Kidney (tissue), 14 donors: ENCODE measurements around the gene SLC1A1. TPM values are rescaled to one million over a fixed set of nuclear protein-coding genes. Genes with fewer than 3 reads are reported as not detected.
"Not testable (repeated sequence)": the region's sequence is repeated elsewhere in the genome, so short reads cannot be mapped to it uniquely, and the experiment has no call there.

ENCODE experiments used
- DNase-seq, 5 donors: peaks; one replicate each; pipeline ENCODE4 v3.0.0-alpha.2; 2013 to 2020
- FAIRE-seq: peaks from 2 replicates; lab custom pipeline; 2012; peaks lifted over from hg19 to GRCh38; lab: Jason Lieb, UNC
- H3K27ac ChIP-seq, 2 donors: one replicate each; pipeline ENCODE4 v1.7.0; 2013; ENCODE audit warnings: low read depth in 2 of 2, low read length in 2 of 2, inconsistent platforms in 1 of 2
- H3K27me3 ChIP-seq: one replicate; pipeline ENCODE4 v1.7.1; 2013; ENCODE audit warnings: low read length, inconsistent platforms; ENCODE audit not compliant: control insufficient read depth, insufficient read depth
- H3K36me3 ChIP-seq, 3 donors: one replicate each; pipeline versions ENCODE4 v1.7.0 to v1.7.1; 2013; ENCODE audit warnings: low read length in 3 of 3, control low read depth in 1 of 3, inconsistent platforms in 1 of 3; ENCODE audit not compliant: insufficient read depth in 3 of 3, control insufficient read depth in 2 of 3
- H3K4me1 ChIP-seq, 3 donors: one replicate each; pipeline versions ENCODE4 v1.7.0 to v1.7.1; 2013; ENCODE audit warnings: low read length in 3 of 3, inconsistent platforms in 1 of 3, low read depth in 1 of 3; ENCODE audit not compliant: control insufficient read depth in 2 of 3, insufficient read depth in 2 of 3
- H3K4me3 ChIP-seq, 3 donors: one replicate each; pipeline versions ENCODE4 v1.7.0 to v1.8.1; 2013; ENCODE audit warnings: low read length in 3 of 3, control low read depth in 1 of 3, inconsistent platforms in 1 of 3
- H3K9ac ChIP-seq, 3 donors: one replicate each; pipeline versions ENCODE4 v1.7.0 to v1.7.1; 2013; ENCODE audit warnings: low read length in 3 of 3, control low read depth in 1 of 3, inconsistent platforms in 1 of 3
- H3K9me3 ChIP-seq, 3 donors: one replicate each; pipeline versions ENCODE4 v1.7.0 to v1.7.1; 2013; ENCODE audit warnings: low read length in 3 of 3, control low read depth in 1 of 3, inconsistent platforms in 1 of 3; ENCODE audit not compliant: control insufficient read depth in 2 of 3, insufficient read depth in 1 of 3
- intact Hi-C: fragments of 100-400 bp; cut with DNase I; formaldehyde crosslinking; loops from one replicate; pipeline ENCODE4 v1.11.1; 2022
- polyA plus RNA-seq: library from polyadenylated mRNA; stranded (reverse); fragments of 350-450 nt; fragmentation: Illumina TruSeq; extraction: RNeasy Lipid Tissue Mini Kit (QIAGEN cat#74804); gene quantifications from one replicate; pipeline ENCODE4 v1.2.3, GENCODE V29; 2014; ENCODE audit warnings: low read depth, low replicate concordance; ENCODE audit not compliant: insufficient read depth
- total RNA-seq: library from RNA; stranded (reverse); fragmentation: NEBNext Ultra II Directional; extraction: Animal tissue kit (Norgen Biotek cat#: 25700); gene quantifications from one replicate; pipeline ENCODE4 v1.2.1, GENCODE V29; 2021
- TF ChIP-seq, protein P1 (sequence below): IDR thresholded peaks from 3 replicates; pipeline ENCODE4 v1.5.1; 2012; ENCODE audit warnings: mild to moderate bottlenecking, moderate library complexity, borderline replicate concordance; ENCODE audit not compliant: insufficient read depth; ENCODE audit errors: extremely low read depth
- donor health status: control.
- donor health status: control.
- donor health status: control.
- donor health status: control.
- donor health status: control.
- donor health status: DM: yes; HTN: yes; CAD: no.
- donor health status: Normal renal cell carcinoma (clear cell type).

SLC1A1 gene
- total and polyA plus RNA-seq, 2 donors from 2014 or later = 19.0 to 19.6 TPM

DNA sequence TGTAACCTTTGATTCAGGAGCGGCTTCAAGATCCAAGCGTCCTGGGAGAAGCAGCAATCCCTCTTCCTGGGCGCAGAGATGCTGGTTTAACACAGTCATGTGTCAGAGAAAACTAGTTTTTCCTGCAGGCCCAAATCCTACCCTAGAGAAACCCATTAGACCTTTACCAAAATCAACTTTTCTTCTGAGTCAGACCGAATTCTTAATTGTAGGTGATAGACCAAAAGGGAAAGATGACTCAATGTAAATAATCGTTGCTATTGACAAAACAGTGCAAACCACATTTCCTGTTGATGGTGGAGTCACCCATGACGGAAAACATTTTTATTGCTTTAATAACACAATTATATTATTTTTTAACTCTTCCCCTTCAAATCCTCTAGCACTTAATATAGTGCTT is 40.1 kb downstream of the SLC1A1 start:
- H3K9me3 ChIP-seq = peaks cover 0 to 8% (median 0%) of the 10 kb centered on the region in 3 donors
- H3K36me3 ChIP-seq = peaks cover 0 to 7% (median 0%) of the 10 kb centered on the region in 3 donors
- no peak overlapping the region for H3K4me3 ChIP-seq
- no peak for DNase-seq
- H3K27me3 ChIP-seq = no peaks in the 10 kb centered on the region
- TF ChIP-seq, protein P1, sequence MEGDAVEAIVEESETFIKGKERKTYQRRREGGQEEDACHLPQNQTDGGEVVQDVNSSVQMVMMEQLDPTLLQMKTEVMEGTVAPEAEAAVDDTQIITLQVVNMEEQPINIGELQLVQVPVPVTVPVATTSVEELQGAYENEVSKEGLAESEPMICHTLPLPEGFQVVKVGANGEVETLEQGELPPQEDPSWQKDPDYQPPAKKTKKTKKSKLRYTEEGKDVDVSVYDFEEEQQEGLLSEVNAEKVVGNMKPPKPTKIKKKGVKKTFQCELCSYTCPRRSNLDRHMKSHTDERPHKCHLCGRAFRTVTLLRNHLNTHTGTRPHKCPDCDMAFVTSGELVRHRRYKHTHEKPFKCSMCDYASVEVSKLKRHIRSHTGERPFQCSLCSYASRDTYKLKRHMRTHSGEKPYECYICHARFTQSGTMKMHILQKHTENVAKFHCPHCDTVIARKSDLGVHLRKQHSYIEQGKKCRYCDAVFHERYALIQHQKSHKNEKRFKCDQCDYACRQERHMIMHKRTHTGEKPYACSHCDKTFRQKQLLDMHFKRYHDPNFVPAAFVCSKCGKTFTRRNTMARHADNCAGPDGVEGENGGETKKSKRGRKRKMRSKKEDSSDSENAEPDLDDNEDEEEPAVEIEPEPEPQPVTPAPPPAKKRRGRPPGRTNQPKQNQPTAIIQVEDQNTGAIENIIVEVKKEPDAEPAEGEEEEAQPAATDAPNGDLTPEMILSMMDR = no peak
- no peak for FAIRE-seq
- H3K4me1 ChIP-seq = no peaks in the 10 kb centered on the region
- no peak overlapping the region for H3K27ac ChIP-seq
- no peak overlapping the region for H3K9ac ChIP-seq
- intact Hi-C loops = no loop called here

DNA sequence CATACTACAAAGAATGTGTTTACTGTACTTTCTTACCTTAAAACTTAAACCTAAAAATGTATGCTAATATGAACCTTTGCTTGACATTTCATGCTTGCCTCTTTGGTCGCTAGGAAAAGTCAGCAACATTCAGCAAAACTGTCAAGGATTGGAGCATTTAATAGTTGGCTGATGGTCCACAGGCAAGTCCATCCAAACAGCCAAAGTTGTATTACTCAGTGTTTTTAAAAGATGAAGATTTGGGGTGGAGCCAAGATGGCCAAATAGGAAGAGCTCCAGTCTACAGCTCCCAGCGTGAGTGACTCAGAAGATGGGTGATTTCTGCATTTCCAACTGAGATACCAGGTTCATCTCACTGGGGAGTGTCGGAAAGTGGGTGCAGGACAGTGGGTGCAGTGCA is 40.6 kb downstream of the SLC1A1 start:
- DNase-seq, intact Hi-C loops, H3K27ac ChIP-seq, FAIRE-seq, H3K9ac ChIP-seq, H3K4me1 ChIP-seq, H3K36me3 ChIP-seq, H3K4me3 ChIP-seq, H3K27me3 ChIP-seq, H3K9me3 ChIP-seq: not testable (repeated sequence)

DNA sequence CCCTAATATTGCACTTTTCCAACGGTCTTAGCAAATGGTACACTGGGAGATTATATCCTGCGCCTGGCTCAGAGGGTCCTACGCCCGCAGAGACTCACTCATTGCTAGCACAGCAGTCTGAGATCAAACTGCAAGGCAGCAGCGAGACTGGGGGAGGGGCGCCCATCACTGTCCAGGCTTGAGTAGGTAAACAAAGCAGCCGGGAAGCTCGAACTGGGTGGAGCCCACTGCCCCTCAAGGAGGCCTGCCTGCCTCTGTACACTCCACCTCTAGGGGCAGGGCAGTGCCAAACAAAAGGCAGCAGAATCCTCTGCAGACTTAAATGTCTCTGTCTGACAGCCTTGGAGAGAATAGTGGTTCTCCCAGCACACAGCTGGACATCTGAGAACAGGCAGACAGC is 41.1 kb downstream of the SLC1A1 start:
- H3K36me3 ChIP-seq, H3K9ac ChIP-seq, H3K27me3 ChIP-seq, H3K4me3 ChIP-seq, FAIRE-seq, DNase-seq, H3K27ac ChIP-seq, H3K9me3 ChIP-seq, H3K4me1 ChIP-seq, intact Hi-C loops: not testable (repeated sequence)

DNA sequence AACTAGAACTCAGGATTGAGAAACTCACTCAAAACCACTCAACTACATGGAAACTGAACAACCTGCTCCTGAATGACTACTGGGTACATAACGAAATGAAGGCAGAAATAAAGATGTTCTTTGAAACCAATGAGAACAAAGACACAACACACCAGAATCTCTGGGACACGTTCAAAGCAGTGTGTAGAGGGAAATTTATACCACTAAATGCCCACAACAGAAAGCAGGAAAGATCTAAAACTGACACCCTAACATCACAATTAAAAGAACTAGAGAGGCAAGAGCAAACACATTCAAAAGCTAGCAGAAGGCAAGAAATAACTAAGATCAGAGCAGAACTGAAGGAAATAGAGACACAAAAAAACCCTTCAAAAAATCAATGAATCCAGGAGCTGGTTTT is 43.6 kb downstream of the SLC1A1 start:
- H3K9ac ChIP-seq, DNase-seq, H3K36me3 ChIP-seq, H3K4me1 ChIP-seq, intact Hi-C loops, H3K27me3 ChIP-seq, H3K4me3 ChIP-seq, FAIRE-seq, H3K27ac ChIP-seq, H3K9me3 ChIP-seq: not testable (repeated sequence)

DNA sequence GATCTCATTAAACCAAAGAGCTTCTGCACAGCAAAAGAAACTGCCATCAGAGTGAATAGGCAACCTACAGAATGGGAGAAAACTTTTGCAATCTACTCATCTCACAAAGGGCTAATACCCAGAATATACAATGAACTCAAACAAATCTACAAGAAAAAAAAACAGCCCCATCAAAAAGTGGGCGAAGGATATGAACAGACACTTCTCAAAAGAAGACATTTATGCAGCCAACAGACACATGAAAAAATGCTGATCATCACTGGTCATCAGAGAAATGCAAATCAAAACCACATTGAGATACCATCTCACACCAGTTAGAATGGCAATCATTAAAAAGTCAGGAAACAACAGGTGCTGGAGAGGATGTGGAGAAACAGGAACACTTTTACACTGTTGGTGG is 45.9 kb downstream of the SLC1A1 start:
- FAIRE-seq, intact Hi-C loops, H3K4me1 ChIP-seq, H3K9me3 ChIP-seq, DNase-seq, H3K36me3 ChIP-seq, H3K27me3 ChIP-seq, H3K27ac ChIP-seq, H3K9ac ChIP-seq, H3K4me3 ChIP-seq: not testable (repeated sequence)
